Activated CD4-positive, alpha-beta T cell treated with anti-CD3 and anti-CD28 coated beads, Interleukin-2, amount 50 U/mL, for 1 hour (primary cell): Measurements from ENCODE around the gene FBXO3.
A peak's percentile ranks its signal among the peaks of the same experiment; 100 is the strongest.
"Not testable (repeated sequence)": the region's sequence is repeated elsewhere in the genome, so short reads cannot be mapped to it uniquely, and the experiment has no call there.

Experiments used
- DNase-seq: peaks from one replicate; pipeline ENCODE4 v3.0.0-alpha.2; 2020

Gene FBXO3

GRCh38 chr11:33773987-33774735 is at the start of gene FBXO3:
Gene FBXO3 (minus strand): TSS chr11:33774520. CDS start chr11:33774497, 23 bp downstream.
- peak; percentile 85 for DNase-seq

GRCh38 chr11:33822981-33823380 is 48.7 kb upstream of the FBXO3 start:
- DNase-seq: not testable (repeated sequence)

- DNase-seq: no peak
Observed at GRCh38 chr11:33819278-33820035, 45.1 kb upstream of the FBXO3 start.

- peak; percentile 87 for DNase-seq
Observed at GRCh38 chr11:33808228-33808828, 34.0 kb upstream of the FBXO3 start.

- no peak for DNase-seq
Observed at GRCh38 chr11:33804471-33804870, 30.2 kb upstream of the FBXO3 start.

GRCh38 chr11:33802194-33802950 is 28.1 kb upstream of the FBXO3 start:
- peak; percentile 11 for DNase-seq

GRCh38 chr11:33801821-33802193 is 27.5 kb upstream of the FBXO3 start:
- no peak for DNase-seq

GRCh38 chr11:33797879-33798278 is 23.6 kb upstream of the FBXO3 start:
- DNase-seq: no peak

- no peak for DNase-seq
Observed at GRCh38 chr11:33790040-33790439, 15.7 kb upstream of the FBXO3 start.

- DNase-seq: not testable (repeated sequence)
Observed at GRCh38 chr11:33788095-33788494, 13.8 kb upstream of the FBXO3 start.

- no peak for DNase-seq
Observed at GRCh38 chr11:33787076-33787475, 12.8 kb upstream of the FBXO3 start.

- DNase-seq: no peak
Observed at GRCh38 chr11:33785609-33786008, 11.3 kb upstream of the FBXO3 start.

- DNase-seq: no peak
Observed at GRCh38 chr11:33779849-33780528, 5.7 kb upstream of the FBXO3 start.

- DNase-seq: no peak
Observed at GRCh38 chr11:33778675-33779074, 4.4 kb upstream of the FBXO3 start.

- no peak for DNase-seq
Observed at GRCh38 chr11:33777906-33778305, 3.6 kb upstream of the FBXO3 start.

GRCh38 chr11:33775832-33776470 is 1.6 kb upstream of the FBXO3 start:
- no peak for DNase-seq

- DNase-seq: no peak
Observed at GRCh38 chr11:33775467-33775807, 1.1 kb upstream of the FBXO3 start.

GRCh38 chr11:33774736-33775466 is 581 bp upstream of the FBXO3 start:
- DNase-seq: no peak

- peak; percentile 26 for DNase-seq
Observed at GRCh38 chr11:33773404-33773986, 825 bp downstream of the FBXO3 start.

GRCh38 chr11:33772870-33773269 is 1.4 kb downstream of the FBXO3 start:
- DNase-seq: no peak

- DNase-seq: no peak
Observed at GRCh38 chr11:33772300-33772699, 2.0 kb downstream of the FBXO3 start.
